ENCODE results near the gene BICD1. TPM values are rescaled to one million over a fixed set of nuclear protein-coding genes. Genes with fewer than 3 reads are reported as not detected.
A peak's percentile ranks its signal among the peaks of the same experiment; 100 is the strongest.

The BICD1 gene
- total RNA-seq, 1 donor from 2014 or later: 561 TPM

- no peaks in the 10 kb centered on the region for H3K27me3 Mint-ChIP-seq (ENCODE audit: unreplicated experiment)
- peaks cover 6% of the 10 kb centered on the region for H3K9me3 Mint-ChIP-seq (ENCODE audit: unreplicated experiment)
- H3K27ac Mint-ChIP-seq (ENCODE audit: unreplicated experiment): no peak overlapping the region
- no peak overlapping the region for H3K4me3 Mint-ChIP-seq (ENCODE audit: unreplicated experiment)
- TF ChIP-seq CTCF (IDR thresholded peaks at IDR 0.05; ENCODE audit: partially characterized antibody, unreplicated experiment): no peak
- H3K4me1 Mint-ChIP-seq (ENCODE audit: low read depth, unreplicated experiment): peaks cover 13% of the 10 kb centered on the region
- no peak for DNase-seq
- H3K36me3 Mint-ChIP-seq (ENCODE audit: unreplicated experiment): no peaks in the 10 kb centered on the region
These were observed 272.6 kb downstream of the BICD1 start for GRCh38 chr12:32379213-32379612.

GRCh38 chr12:32379667-32380066 is 273.0 kb downstream of the BICD1 start:
- Mint-ChIP-seq H3K4me1 (ENCODE audit: low read depth, unreplicated experiment) (peaks cover 13% of the 10 kb centered on the region), H3K36me3 (ENCODE audit: unreplicated experiment) (no peaks in the 10 kb centered on the region), H3K27me3 (ENCODE audit: unreplicated experiment) (peaks cover 3% of the 10 kb centered on the region), H3K4me3 (ENCODE audit: unreplicated experiment) (no peak overlapping the region), H3K9me3 (ENCODE audit: unreplicated experiment) (peaks cover 11% of the 10 kb centered on the region), H3K27ac (ENCODE audit: unreplicated experiment) (no peak overlapping the region)
- DNase-seq: no peak
- TF ChIP-seq CTCF (IDR thresholded peaks at IDR 0.05; ENCODE audit: partially characterized antibody, unreplicated experiment): no peak

- Mint-ChIP-seq H3K9me3 (ENCODE audit: unreplicated experiment) (peaks cover 9% of the 10 kb centered on the region), H3K36me3 (ENCODE audit: unreplicated experiment) (no peaks in the 10 kb centered on the region), H3K4me3 (ENCODE audit: unreplicated experiment) (no peak overlapping the region), H3K27me3 (ENCODE audit: unreplicated experiment) (peaks cover 3% of the 10 kb centered on the region), H3K27ac (ENCODE audit: unreplicated experiment) (no peak overlapping the region), H3K4me1 (ENCODE audit: low read depth, unreplicated experiment) (peaks cover 10% of the 10 kb centered on the region)
- no peak for DNase-seq
- TF ChIP-seq CTCF (IDR thresholded peaks at IDR 0.05; ENCODE audit: partially characterized antibody, unreplicated experiment): no peak
These were observed 275.6 kb downstream of the BICD1 start for GRCh38 chr12:32382226-32382625.

GRCh38 chr12:32390572-32391219 is 284.0 kb downstream of the BICD1 start:
- H3K27ac Mint-ChIP-seq (ENCODE audit: unreplicated experiment): no peak overlapping the region
- H3K4me1 Mint-ChIP-seq (ENCODE audit: low read depth, unreplicated experiment): no peaks in the 10 kb centered on the region
- peaks cover 1% of the 10 kb centered on the region for H3K27me3 Mint-ChIP-seq (ENCODE audit: unreplicated experiment)
- H3K4me3 Mint-ChIP-seq (ENCODE audit: unreplicated experiment): peak overlapping the region; percentile 32
- H3K9me3 Mint-ChIP-seq (ENCODE audit: unreplicated experiment): peaks cover 5% of the 10 kb centered on the region
- TF ChIP-seq CTCF (IDR thresholded peaks at IDR 0.05; ENCODE audit: partially characterized antibody, unreplicated experiment): no peak
- no peak for DNase-seq
- no peaks in the 10 kb centered on the region for H3K36me3 Mint-ChIP-seq (ENCODE audit: unreplicated experiment)

GRCh38 chr12:32395026-32395425 is 288.4 kb downstream of the BICD1 start:
- H3K27ac Mint-ChIP-seq (ENCODE audit: unreplicated experiment): no peak overlapping the region
- H3K4me3 Mint-ChIP-seq (ENCODE audit: unreplicated experiment): no peak overlapping the region
- no peak for DNase-seq
- peaks cover 1% of the 10 kb centered on the region for H3K9me3 Mint-ChIP-seq (ENCODE audit: unreplicated experiment)
- no peaks in the 10 kb centered on the region for H3K4me1 Mint-ChIP-seq (ENCODE audit: low read depth, unreplicated experiment)
- peaks cover 1% of the 10 kb centered on the region for H3K27me3 Mint-ChIP-seq (ENCODE audit: unreplicated experiment)
- TF ChIP-seq CTCF (IDR thresholded peaks at IDR 0.05; ENCODE audit: partially characterized antibody, unreplicated experiment): no peak
- no peaks in the 10 kb centered on the region for H3K36me3 Mint-ChIP-seq (ENCODE audit: unreplicated experiment)

Data from glutamatergic neuron (in vitro differentiated cells).